ENCODE measurements around the gene LMNB1.

Gene LMNB1

DNA sequence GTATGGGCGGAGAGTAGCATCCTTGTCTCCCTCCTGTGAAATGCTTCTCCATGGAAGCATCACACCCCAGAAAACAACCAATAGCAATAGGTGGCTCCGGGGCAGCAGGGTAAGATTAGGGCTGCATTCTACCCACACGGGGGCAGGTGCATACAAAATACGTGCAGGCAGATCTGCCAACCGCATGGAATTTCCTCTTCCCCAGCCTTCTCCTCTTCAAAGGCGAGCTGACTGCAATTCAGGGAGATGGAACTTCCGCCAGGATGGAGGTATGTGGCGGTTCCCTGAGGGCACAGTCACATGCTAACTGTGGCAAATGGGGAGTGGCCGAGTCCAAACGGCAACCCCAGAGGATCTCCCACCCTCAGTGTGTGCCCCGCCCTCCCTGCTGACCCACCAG lies 81.5 kb downstream of the LMNB1 start:
- H3K9me2 ChIP-seq (replicated peaks; ENCODE audit: low read depth, low read length), result no peaks in the 10 kb centered on the region
- H3F3A ChIP-seq (ENCODE audit: low read depth), result no peaks in the 10 kb centered on the region
- H3K9me3 ChIP-seq (ENCODE audit: insufficient read depth, low read depth, low read length), result no peaks in the 10 kb centered on the region
- no peak overlapping the region for H3K4me3 ChIP-seq (ENCODE audit: low read length, poor library complexity, severe bottlenecking)
- H3K4me2 ChIP-seq (ENCODE audit: low read depth, low read length, poor library complexity, severe bottlenecking), result no peak overlapping the region
- no peaks in the 10 kb centered on the region for H3K36me3 ChIP-seq (ENCODE audit: insufficient read depth, low read length)
- TF ChIP-seq, protein P1, sequence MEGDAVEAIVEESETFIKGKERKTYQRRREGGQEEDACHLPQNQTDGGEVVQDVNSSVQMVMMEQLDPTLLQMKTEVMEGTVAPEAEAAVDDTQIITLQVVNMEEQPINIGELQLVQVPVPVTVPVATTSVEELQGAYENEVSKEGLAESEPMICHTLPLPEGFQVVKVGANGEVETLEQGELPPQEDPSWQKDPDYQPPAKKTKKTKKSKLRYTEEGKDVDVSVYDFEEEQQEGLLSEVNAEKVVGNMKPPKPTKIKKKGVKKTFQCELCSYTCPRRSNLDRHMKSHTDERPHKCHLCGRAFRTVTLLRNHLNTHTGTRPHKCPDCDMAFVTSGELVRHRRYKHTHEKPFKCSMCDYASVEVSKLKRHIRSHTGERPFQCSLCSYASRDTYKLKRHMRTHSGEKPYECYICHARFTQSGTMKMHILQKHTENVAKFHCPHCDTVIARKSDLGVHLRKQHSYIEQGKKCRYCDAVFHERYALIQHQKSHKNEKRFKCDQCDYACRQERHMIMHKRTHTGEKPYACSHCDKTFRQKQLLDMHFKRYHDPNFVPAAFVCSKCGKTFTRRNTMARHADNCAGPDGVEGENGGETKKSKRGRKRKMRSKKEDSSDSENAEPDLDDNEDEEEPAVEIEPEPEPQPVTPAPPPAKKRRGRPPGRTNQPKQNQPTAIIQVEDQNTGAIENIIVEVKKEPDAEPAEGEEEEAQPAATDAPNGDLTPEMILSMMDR (conservative IDR thresholded peaks at IDR 0.05; ENCODE audit: low read length), result no peak
- TF ChIP-seq EZH2phosphoT487 (IDR thresholded peaks at IDR 0.05; ENCODE audit: borderline replicate concordance), result no peak
- no peaks in the 10 kb centered on the region for H3K4me1 ChIP-seq (ENCODE audit: insufficient read depth, low read length, poor library complexity, severe bottlenecking)
- no peak overlapping the region for H3K9ac ChIP-seq (ENCODE audit: low read depth, low read length, poor library complexity, severe bottlenecking)
- no peak overlapping the region for H2AFZ ChIP-seq (ENCODE audit: low read length)
- no peaks in the 10 kb centered on the region for H4K20me1 ChIP-seq (ENCODE audit: insufficient read depth, low read length, poor library complexity, severe bottlenecking)
- no peaks in the 10 kb centered on the region for H3K79me2 ChIP-seq (ENCODE audit: insufficient read depth, low read length)
- H3K27me3 ChIP-seq (ENCODE audit: insufficient read depth, low read length, poor library complexity, severe bottlenecking), result no peaks in the 10 kb centered on the region

DNA sequence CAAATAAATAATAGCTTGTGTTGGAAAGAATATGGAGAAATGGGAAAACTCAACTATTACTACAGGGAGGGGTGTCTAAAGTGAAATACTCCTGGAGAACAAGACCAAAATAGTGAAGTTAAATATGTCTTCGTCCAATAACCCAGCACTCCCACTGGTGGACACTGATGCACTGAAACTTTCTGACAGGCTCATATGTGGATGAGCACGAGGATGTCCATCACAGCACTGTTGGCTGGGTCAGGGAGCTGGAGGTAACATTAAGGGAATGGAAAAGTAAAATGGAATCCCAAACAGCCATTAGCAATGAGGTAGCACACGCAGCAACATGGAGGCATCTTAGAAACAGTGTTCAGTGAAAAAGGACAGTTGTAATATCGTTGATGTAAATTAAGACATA lies 86.5 kb downstream of the LMNB1 start:
- H3K9me3 ChIP-seq (ENCODE audit: insufficient read depth, low read depth, low read length), result no peaks in the 10 kb centered on the region
- H3K27me3 ChIP-seq (ENCODE audit: insufficient read depth, low read length, poor library complexity, severe bottlenecking), result no peaks in the 10 kb centered on the region
- H3F3A ChIP-seq (ENCODE audit: low read depth), result no peaks in the 10 kb centered on the region
- no peak overlapping the region for H3K9ac ChIP-seq (ENCODE audit: low read depth, low read length, poor library complexity, severe bottlenecking)
- TF ChIP-seq, protein P1 (conservative IDR thresholded peaks at IDR 0.05; ENCODE audit: low read length), result no peak
- TF ChIP-seq EZH2phosphoT487 (IDR thresholded peaks at IDR 0.05; ENCODE audit: borderline replicate concordance), result no peak
- H3K79me2 ChIP-seq (ENCODE audit: insufficient read depth, low read length), result no peaks in the 10 kb centered on the region
- H4K20me1 ChIP-seq (ENCODE audit: insufficient read depth, low read length, poor library complexity, severe bottlenecking), result no peaks in the 10 kb centered on the region
- H3K4me2 ChIP-seq (ENCODE audit: low read depth, low read length, poor library complexity, severe bottlenecking), result no peak overlapping the region
- no peaks in the 10 kb centered on the region for H3K4me1 ChIP-seq (ENCODE audit: insufficient read depth, low read length, poor library complexity, severe bottlenecking)
- no peaks in the 10 kb centered on the region for H3K36me3 ChIP-seq (ENCODE audit: insufficient read depth, low read length)
- H3K9me2 ChIP-seq (replicated peaks; ENCODE audit: low read depth, low read length), result no peaks in the 10 kb centered on the region
- H3K4me3 ChIP-seq (ENCODE audit: low read length, poor library complexity, severe bottlenecking), result no peak overlapping the region
- H2AFZ ChIP-seq (ENCODE audit: low read length), result no peak overlapping the region

DNA sequence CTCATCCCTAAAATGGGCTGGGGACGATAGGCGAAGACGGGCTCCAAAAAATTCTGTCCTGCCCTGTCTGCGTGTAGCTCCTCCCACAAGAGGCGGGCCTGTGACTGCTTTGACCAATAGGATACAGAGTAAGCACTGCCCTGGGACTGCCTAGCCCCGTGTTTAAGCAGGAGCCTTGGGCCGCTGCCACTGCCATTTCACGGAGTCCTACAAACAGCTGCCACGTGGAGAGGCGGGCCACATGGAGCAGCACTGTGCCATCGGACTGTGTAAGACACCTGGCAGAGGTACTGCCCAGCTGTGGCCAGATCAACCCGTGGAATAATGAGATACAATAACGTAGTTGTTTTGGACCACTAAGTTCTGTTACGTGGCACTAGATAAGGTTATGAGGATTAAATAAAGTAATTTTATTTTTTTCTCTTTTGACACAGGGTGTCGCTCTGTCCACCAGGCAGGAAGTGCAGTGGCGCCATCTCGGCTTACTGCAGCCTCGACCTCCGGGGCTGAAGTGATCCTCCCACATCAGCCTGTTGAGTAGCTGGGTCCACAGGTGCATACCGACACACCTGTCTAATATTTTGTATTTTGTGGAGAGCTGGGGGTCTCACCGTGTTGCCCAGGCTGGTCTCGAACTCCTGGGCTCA lies 87.2 kb downstream of the LMNB1 start:
- Histone ChIP-seq H3K4me2 (ENCODE audit: low read depth, low read length, poor library complexity, severe bottlenecking) (no peak overlapping the region), H3K9me2 (replicated peaks; ENCODE audit: low read depth, low read length) (no peaks in the 10 kb centered on the region), H3F3A (ENCODE audit: low read depth) (no peaks in the 10 kb centered on the region), H3K4me3 (ENCODE audit: low read length, poor library complexity, severe bottlenecking) (no peak overlapping the region), H3K27me3 (ENCODE audit: insufficient read depth, low read length, poor library complexity, severe bottlenecking) (no peaks in the 10 kb centered on the region), H3K9me3 (ENCODE audit: insufficient read depth, low read depth, low read length) (no peaks in the 10 kb centered on the region), H3K4me1 (ENCODE audit: insufficient read depth, low read length, poor library complexity, severe bottlenecking) (no peaks in the 10 kb centered on the region), H3K9ac (ENCODE audit: low read depth, low read length, poor library complexity, severe bottlenecking) (no peak overlapping the region), H2AFZ (ENCODE audit: low read length) (no peak overlapping the region), H4K20me1 (ENCODE audit: insufficient read depth, low read length, poor library complexity, severe bottlenecking) (no peaks in the 10 kb centered on the region), H3K36me3 (ENCODE audit: insufficient read depth, low read length) (no peaks in the 10 kb centered on the region), H3K79me2 (ENCODE audit: insufficient read depth, low read length) (no peaks in the 10 kb centered on the region)
- no peak for TF ChIP-seq EZH2phosphoT487 (IDR thresholded peaks at IDR 0.05; ENCODE audit: borderline replicate concordance)
- TF ChIP-seq, protein P1 (conservative IDR thresholded peaks at IDR 0.05; ENCODE audit: low read length), result no peak

Data from Loucy (cell line).